ENCODE data around the gene IRX4. TPM values are rescaled to one million over a fixed set of nuclear protein-coding genes. Genes with fewer than 3 reads are reported as not detected.
A peak's percentile ranks its signal among the peaks of the same experiment; 100 is the strongest.

IRX4 gene
- total RNA-seq, 1 experiment from 2014 or later, result 44.7 TPM

DNA sequence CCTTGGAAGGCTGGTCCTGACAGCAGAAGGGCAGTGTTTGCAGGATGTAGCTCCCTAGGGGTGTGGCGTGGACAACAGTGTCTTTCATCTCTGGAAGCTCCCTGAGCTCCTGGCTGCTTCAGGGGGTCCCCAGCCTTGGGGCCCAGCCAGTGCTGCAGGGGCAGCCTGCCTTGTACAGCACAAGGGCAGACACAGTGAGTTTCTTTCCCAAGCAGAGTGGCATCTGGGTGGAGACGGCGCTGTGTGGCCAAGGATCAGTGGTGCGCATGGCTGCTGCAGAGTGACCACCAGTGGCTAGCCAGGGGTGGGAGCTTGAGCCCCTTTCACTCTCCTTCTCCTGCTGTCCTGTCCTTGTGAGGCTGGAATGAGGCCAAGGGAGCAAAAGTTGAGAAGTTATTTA lies 7.6 kb upstream of the IRX4 start:
- Mint-ChIP-seq H3K36me3 (ENCODE audit: insufficient read depth, unreplicated experiment) (peaks cover 6% of the 10 kb centered on the region), H3K27me3 (ENCODE audit: insufficient read depth, unreplicated experiment) (no peaks in the 10 kb centered on the region), H3K4me1 (ENCODE audit: insufficient read depth, unreplicated experiment) (peaks cover 17% of the 10 kb centered on the region), H3K4me3 (ENCODE audit: unreplicated experiment) (no peak overlapping the region), H3K9me3 (ENCODE audit: unreplicated experiment) (no peaks in the 10 kb centered on the region), H3K27ac (ENCODE audit: low read depth, unreplicated experiment) (no peak overlapping the region)
- CTCF ChIA-PET, result interaction anchor here (1.1 kb wide), 1 partner anchor 84 kb away, joined by 4 read pairs; no protein-coding TSS in a partner anchor
- POLR2A ChIA-PET, result interaction anchor here (2.2 to 10.3 kb wide), 6 partner anchors 10 to 90 kb away, joined by 18 to 144 read pairs (median 95); partner anchors contain the start of genes MRPL36 and NDUFS6
- intact Hi-C loops (cut with micrococcal nuclease), result no loop called here
- no TSS peak for BruUV-seq (replicated peaks)
- DNase-seq (ENCODE audit: unreplicated experiment), result no peak
- TF ChIP-seq, protein P1, sequence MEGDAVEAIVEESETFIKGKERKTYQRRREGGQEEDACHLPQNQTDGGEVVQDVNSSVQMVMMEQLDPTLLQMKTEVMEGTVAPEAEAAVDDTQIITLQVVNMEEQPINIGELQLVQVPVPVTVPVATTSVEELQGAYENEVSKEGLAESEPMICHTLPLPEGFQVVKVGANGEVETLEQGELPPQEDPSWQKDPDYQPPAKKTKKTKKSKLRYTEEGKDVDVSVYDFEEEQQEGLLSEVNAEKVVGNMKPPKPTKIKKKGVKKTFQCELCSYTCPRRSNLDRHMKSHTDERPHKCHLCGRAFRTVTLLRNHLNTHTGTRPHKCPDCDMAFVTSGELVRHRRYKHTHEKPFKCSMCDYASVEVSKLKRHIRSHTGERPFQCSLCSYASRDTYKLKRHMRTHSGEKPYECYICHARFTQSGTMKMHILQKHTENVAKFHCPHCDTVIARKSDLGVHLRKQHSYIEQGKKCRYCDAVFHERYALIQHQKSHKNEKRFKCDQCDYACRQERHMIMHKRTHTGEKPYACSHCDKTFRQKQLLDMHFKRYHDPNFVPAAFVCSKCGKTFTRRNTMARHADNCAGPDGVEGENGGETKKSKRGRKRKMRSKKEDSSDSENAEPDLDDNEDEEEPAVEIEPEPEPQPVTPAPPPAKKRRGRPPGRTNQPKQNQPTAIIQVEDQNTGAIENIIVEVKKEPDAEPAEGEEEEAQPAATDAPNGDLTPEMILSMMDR (IDR thresholded peaks at IDR 0.05; ENCODE audit: unreplicated experiment), result no peak

DNA sequence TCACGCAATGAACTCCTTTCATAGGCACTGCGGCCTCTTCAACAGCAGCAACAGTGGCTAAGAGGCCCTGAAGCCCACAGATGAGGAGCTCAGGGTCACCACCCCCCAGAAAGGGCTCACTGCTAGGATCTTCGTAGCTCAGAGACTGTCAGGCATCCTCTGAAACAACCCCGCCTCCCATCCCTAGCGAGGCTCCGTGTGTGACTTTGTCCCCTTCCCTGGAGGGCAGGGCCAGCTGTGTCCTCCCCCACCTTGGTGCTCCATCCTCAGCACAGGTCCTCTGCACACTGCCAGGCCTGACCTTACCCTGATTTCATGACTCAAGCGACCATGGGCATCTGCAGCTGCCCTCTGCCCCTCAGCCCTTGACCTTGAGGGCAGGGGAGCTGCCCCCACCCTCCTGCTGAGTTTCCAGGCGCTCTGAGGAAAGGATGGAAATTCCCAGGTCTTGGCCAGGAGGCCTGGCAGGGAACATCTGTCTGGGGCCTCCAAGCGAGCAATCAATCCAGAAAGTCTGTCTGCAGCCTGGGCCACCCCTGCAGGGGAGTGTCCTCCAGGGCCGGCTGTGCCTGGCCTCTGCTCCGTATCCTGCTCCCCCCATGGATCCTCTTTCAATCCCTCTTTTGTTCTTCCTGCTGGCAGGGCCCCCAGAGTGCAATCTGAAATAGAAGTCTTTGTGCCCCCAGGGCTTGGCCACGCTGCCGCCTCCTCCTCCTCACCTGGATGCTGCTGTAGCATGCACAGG lies 6.8 kb upstream of the IRX4 start:
- Mint-ChIP-seq H3K4me3 (ENCODE audit: unreplicated experiment) (peak overlapping the region; percentile 32), H3K4me1 (ENCODE audit: insufficient read depth, unreplicated experiment) (peaks cover 17% of the 10 kb centered on the region), H3K9me3 (ENCODE audit: unreplicated experiment) (no peaks in the 10 kb centered on the region), H3K36me3 (ENCODE audit: insufficient read depth, unreplicated experiment) (peaks cover 8% of the 10 kb centered on the region), H3K27me3 (ENCODE audit: insufficient read depth, unreplicated experiment) (no peaks in the 10 kb centered on the region), H3K27ac (ENCODE audit: low read depth, unreplicated experiment) (peak overlapping the region; percentile 84)
- ChIA-PET POLR2A (interaction anchor here (1.1 to 10.3 kb wide), 11 partner anchors 11 to 89 kb away, joined by 3 to 144 read pairs (median 18); partner anchors contain the start of genes MRPL36 and NDUFS6), CTCF (interaction anchor here (0.6 to 1.6 kb wide), 3 partner anchors 13 to 115 kb away, joined by 3 to 4 read pairs (median 4); no protein-coding TSS in a partner anchor)
- no TSS peak for BruUV-seq (replicated peaks)
- DNase-seq (ENCODE audit: unreplicated experiment), result peak; percentile 80
- TF ChIP-seq, protein P1 (IDR thresholded peaks at IDR 0.05; ENCODE audit: unreplicated experiment), result no peak
- intact Hi-C loops (cut with micrococcal nuclease), result loop anchor here (2.0 to 5.0 kb wide), 2 partner anchors 41 to 203 kb away; no protein-coding TSS in a partner anchor

DNA sequence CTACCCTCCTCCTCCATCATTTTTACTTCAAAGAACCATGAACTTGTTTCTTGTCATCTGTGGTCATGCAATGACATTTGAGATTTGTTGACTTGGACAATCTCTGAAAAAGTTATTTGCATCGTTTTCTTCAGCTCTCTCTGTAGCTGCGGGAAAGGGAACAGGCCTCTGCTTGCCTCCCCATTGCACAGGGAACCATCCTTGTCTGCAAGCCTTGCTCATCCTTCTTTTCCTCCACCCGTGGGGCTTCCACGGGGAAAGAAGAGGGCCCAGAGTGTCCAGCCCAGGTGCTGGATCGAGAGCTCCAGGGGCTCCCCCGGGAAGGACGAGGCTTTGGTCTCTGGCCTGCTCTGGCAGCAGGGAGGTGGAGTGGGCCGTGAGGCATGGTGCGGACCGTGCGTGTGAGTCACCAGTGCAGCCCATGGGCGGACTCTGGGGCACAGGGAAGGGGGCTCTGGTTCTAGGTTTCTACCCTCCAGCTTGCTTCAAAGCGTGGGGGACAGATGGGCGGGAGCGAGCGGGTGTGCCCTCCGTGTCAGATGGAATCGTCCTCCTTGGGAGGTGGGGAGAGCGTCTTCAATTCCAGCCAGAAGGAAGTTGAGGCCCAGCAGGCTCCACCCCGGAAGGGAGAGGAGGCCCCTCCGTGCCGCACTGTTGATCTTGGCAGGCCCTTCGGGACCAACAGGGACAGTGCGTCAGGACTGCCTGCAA lies 6.0 kb upstream of the IRX4 start:
- H3K4me1 Mint-ChIP-seq (ENCODE audit: insufficient read depth, unreplicated experiment), result peaks cover 17% of the 10 kb centered on the region
- H3K9me3 Mint-ChIP-seq (ENCODE audit: unreplicated experiment), result no peaks in the 10 kb centered on the region
- intact Hi-C loops (cut with micrococcal nuclease), result loop anchor here (2.0 to 5.0 kb wide), 2 partner anchors 42 to 204 kb away; no protein-coding TSS in a partner anchor
- peak overlapping the region; percentile 32 for H3K4me3 Mint-ChIP-seq (ENCODE audit: unreplicated experiment)
- ChIA-PET CTCF (interaction anchor here (1.6 kb wide), 1 partner anchor 14 kb away, joined by 4 read pairs; no protein-coding TSS in a partner anchor), POLR2A (interaction anchor here (0.7 to 10.3 kb wide), 15 partner anchors 10 to 861 kb away, joined by 3 to 144 read pairs (median 6); partner anchors contain the start of genes MRPL36 and NDUFS6)
- H3K36me3 Mint-ChIP-seq (ENCODE audit: insufficient read depth, unreplicated experiment), result peaks cover 13% of the 10 kb centered on the region
- no peaks in the 10 kb centered on the region for H3K27me3 Mint-ChIP-seq (ENCODE audit: insufficient read depth, unreplicated experiment)
- no TSS peak for BruUV-seq (replicated peaks)
- H3K27ac Mint-ChIP-seq (ENCODE audit: low read depth, unreplicated experiment), result peak overlapping the region; percentile 84
- TF ChIP-seq, protein P1 (IDR thresholded peaks at IDR 0.05; ENCODE audit: unreplicated experiment), result no peak
- peak; percentile 97 for DNase-seq (ENCODE audit: unreplicated experiment)

Measured in MCF 10A (cell line).